Effector memory CD4-positive, alpha-beta T cell (primary cell): ENCODE data around the gene ZNF710.
"Not testable (repeated sequence)": the region's sequence is repeated elsewhere in the genome, so short reads cannot be mapped to it uniquely, and the experiment has no call there.

Experiments used
- DNase-seq, 3 donors: peaks; one replicate each; pipeline ENCODE4 v3.0.0-alpha.2; 2020
- H3K27ac ChIP-seq: 2 replicates; pipeline ENCODE4 v1.7.0; 2013; ENCODE audit warnings: mild to moderate bottlenecking, low read length, moderate library complexity; ENCODE audit not compliant: insufficient read depth, poor library complexity, severe bottlenecking
- H3K27me3 ChIP-seq: replicated peaks from 2 replicates; pipeline ENCODE4 v1.7.0; 2013; ENCODE audit warnings: mild to moderate bottlenecking, low read length; ENCODE audit not compliant: insufficient read depth, control insufficient read depth, poor library complexity, severe bottlenecking
- H3K36me3 ChIP-seq: 2 replicates; pipeline ENCODE4 v1.7.0; 2013; ENCODE audit warnings: mild to moderate bottlenecking, low read length, moderate library complexity; ENCODE audit not compliant: control insufficient read depth, insufficient read depth
- H3K4me1 ChIP-seq: 2 replicates; pipeline ENCODE4 v1.7.0; 2013; ENCODE audit warnings: low read length, mild to moderate bottlenecking; ENCODE audit not compliant: control insufficient read depth, insufficient read depth, poor library complexity, severe bottlenecking
- H3K4me3 ChIP-seq: 2 replicates; pipeline ENCODE4 v1.7.0; 2013; ENCODE audit warnings: low read length, low read depth, mild to moderate bottlenecking; ENCODE audit not compliant: insufficient read depth, poor library complexity, severe bottlenecking
- H3K9me3 ChIP-seq: 2 replicates; pipeline ENCODE4 v1.7.0; 2013; ENCODE audit warnings: mild to moderate bottlenecking, low read length, moderate library complexity; ENCODE audit not compliant: control insufficient read depth

Gene ZNF710

DNA sequence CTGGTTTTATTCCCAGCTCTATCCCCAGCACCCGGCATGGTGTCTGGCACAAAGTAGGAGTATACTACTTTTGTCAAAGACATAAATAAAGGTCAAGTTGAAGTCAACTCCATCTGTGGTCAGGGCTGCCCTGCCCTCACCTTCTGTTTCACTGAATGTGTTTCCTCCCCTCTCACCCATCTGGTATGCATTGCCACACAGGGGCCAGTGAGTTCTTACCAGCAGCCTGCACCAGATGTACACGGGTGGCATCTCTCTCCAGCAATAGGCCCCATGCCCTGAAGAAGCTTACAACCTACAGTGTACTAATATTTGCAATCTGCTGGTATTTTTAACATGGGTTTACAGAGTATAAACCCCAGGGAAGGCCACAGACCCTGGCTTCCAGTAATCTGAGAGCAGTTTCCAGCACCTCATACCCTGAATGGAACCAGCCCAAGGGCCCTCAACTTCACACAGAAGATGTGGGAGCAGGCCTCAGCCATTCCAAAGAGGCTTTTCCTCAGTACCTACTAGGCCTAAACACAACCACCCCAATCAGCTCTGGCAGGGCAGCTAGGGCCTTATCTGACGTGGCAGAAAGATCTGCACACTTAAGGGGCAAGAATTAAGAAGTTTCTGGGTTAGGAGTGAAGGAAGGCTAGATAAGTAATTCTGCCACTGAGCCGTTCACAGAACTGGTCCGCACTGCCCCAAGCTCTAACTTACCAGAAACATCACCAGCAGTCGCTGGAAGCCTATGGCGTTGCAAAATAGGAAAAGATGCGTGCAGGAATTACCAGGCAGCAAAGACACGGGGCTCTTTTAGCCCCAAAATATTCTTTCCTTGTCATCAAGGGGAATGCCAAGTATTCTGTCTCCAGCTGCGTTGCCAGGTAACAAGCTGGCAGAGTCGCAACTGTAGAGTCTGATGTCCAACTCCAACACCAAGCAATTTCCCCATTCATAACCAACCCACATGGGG, 99.0 kb downstream of the ZNF710 start:
- peak overlapping the region; percentile 92 for H3K27ac ChIP-seq
- H3K9me3 ChIP-seq = no peaks in the 10 kb centered on the region
- H3K27me3 ChIP-seq = no peaks in the 10 kb centered on the region
- H3K4me3 ChIP-seq = no peak overlapping the region
- no peak for DNase-seq
- peaks cover 52% of the 10 kb centered on the region for H3K4me1 ChIP-seq
- H3K36me3 ChIP-seq = no peaks in the 10 kb centered on the region

DNA sequence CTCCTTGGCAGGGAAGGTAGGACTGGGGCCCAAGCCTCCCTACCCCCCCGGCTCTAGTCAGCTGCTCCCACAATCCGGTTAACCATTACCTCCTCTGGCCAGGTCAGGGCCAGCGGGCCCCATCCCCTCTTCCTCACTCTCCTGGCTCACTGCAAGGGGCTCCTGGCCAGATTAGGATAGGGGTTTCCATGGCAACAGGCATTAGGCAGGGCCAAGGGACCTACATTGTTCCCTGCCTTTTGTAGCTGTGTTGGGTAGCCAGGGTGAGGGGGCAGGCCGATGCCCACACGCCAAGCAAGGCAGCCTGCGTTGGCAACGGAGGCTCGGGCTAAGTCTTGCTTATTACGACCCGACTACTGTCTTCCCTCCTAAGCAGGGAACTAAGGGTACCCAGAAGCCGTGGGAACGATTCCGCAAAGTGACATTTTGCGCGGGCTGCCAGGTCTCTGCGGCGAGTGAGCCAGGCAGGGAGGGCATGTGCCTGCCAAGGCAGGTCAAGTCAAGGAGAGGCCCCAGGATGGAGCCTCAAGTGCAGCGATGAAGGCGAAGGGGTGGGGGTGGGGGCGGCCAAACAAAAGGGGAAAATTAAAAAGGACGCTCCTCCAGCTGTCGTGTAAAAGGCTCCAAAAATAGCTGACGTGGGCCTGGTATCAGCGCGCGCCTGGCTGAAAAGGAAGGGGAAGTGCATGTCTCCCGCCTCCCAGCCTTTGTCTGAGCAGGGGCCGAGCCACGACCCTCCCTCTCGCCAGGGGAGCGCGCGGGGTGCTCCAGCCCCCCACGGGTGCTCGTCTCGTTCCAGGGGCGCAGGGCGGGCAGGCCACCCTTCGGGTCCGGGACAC, 100.2 kb downstream of the ZNF710 start:
- H3K9me3 ChIP-seq = no peaks in the 10 kb centered on the region
- H3K27ac ChIP-seq = peak overlapping the region; percentile 92
- H3K27me3 ChIP-seq = no peaks in the 10 kb centered on the region
- DNase-seq = no peak
- H3K4me1 ChIP-seq = peaks cover 41% of the 10 kb centered on the region
- no peaks in the 10 kb centered on the region for H3K36me3 ChIP-seq
- peak overlapping the region; percentile 72 for H3K4me3 ChIP-seq

DNA sequence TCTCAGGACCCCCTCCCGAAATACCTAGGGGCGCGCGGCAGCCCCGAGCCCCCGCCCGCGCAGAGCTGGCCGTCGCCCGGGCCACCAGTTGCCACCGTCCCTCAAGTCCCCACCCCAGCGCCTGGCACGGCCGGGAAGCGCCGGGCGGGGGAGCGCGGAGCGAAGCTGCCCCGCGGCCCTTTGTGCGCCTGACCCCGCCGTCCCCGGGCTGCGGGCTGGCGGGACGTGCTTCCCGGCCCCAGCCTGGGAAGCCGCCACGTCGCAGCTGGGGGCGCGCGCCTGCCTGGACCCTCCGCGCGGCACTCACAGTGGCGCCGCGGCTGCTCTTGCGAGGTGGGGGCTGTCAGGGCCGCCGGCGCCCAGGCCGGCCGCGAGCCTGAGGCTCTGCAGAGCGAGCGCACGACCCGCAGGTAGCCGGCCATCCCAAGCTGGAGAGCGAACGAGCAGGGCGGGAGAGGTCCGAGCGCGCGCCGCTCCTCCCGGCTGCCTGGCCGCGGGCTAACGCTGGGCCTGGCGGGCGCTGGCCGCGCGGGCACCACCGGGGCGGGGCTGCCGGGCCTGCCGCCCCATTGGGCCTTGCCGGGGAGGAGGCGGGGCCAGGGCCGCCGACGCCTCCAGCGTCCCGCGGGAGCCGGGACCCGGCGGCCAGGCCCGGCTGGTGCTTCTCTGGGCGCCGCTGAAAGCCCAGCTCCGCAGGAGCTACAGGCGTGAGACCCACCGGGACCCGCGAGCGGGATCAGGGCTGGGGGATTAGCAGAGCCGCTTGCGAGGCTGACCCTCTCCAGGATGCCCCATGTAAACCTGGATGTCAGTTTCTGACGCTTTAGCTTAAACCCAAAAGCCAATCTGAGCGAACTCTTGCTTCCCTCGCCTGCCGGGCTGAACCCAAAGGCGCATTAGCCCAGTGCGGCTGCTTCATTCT, 101.1 kb downstream of the ZNF710 start, which contains the start of gene IDH2:
TSS of gene IDH2 (minus strand) at position 500 of the 922 bp plus-strand sequence. CDS start at position 422, 78 bp downstream.
- no peaks in the 10 kb centered on the region for H3K27me3 ChIP-seq
- H3K9me3 ChIP-seq = no peaks in the 10 kb centered on the region
- peak; percentile 51 to 65 (median 55) for DNase-seq
- H3K4me1 ChIP-seq = peaks cover 36% of the 10 kb centered on the region
- H3K27ac ChIP-seq = peak within 1 kb of the TSS; percentile 92
- peak within 1 kb of the TSS; percentile 72 for H3K4me3 ChIP-seq
- no peaks in the 10 kb centered on the region for H3K36me3 ChIP-seq

DNA sequence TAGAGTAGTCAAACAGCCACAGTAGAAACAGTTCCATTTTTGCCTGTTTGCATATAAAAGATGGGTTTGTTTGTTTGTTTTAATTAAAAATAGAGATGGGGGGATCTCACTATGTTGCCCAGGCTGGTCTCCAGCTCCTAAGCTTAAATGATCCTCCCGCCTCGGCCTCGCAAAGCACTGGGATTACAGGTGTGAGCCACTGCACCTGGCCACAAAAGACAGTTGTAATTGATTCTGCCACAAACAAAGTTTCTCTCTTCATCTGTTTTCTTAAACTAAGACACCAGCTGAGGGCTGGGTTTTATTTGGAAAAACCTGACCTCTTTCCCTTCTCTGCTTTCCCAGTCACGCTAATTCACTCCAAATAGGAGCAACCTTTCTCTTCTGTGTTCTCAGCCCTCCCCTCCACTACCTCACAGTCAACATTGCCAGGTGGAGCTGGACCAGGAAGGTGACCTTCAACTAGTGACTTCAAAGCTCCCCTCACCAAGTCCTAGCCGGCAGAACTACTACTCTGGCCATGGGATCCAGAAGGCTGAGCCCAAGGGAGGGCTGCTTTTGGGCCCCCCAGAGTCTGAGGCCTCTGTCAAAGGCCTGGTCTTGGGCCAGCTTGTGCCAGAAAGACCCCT, 102.7 kb downstream of the ZNF710 start:
- Histone ChIP-seq H3K36me3 (no peaks in the 10 kb centered on the region), H3K9me3 (no peaks in the 10 kb centered on the region), H3K27me3 (no peaks in the 10 kb centered on the region), H3K4me1 (peaks cover 26% of the 10 kb centered on the region), H3K27ac (no peak overlapping the region), H3K4me3 (no peak overlapping the region)
- DNase-seq = no peak

DNA sequence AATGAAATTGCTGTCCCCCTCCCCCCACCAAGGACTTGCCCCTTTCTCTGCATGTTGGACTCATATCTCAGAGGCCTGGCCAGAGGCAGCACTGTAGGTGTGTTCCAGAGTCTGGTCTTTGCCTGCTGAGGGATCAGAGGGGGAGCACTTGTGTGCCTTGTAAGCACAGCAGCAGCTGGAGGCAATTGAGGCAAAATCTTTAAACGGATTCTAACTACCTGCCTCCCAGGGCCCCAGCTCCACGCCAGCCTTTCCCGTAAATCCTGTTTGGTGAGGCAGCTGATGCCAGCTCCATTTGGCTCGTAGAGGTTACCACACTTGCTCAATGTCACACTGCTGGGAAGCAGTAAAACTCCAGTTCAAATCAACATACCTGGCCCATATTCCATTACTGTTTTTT, 103.4 kb downstream of the ZNF710 start:
- Histone ChIP-seq H3K9me3 (no peaks in the 10 kb centered on the region), H3K4me1 (peaks cover 22% of the 10 kb centered on the region), H3K4me3 (no peak overlapping the region)

DNA sequence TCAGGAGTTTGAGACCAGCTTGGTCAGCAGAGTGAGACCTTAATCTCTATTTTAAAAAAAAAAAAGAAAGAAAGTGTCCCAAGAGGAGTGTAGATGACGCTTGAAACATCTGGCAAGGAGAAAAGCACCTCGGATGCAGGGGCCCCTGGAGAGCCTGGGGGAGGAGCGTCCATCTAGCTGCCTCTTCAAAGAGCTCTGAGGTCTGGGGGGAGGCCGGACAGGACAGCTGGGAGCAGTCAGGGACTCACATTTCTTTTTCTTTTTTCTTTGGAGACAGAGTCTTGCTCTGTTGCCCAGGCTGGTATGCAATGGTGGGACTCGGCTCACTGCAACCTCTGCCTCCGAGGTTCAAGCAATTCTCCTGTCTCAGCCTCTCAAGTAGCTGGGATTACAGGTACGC, 104.4 kb downstream of the ZNF710 start:
- DNase-seq = no peak
- no peaks in the 10 kb centered on the region for H3K27me3 ChIP-seq
- H3K36me3 ChIP-seq = no peaks in the 10 kb centered on the region
- H3K4me3 ChIP-seq = no peak overlapping the region
- H3K4me1 ChIP-seq = peaks cover 13% of the 10 kb centered on the region
- H3K9me3 ChIP-seq = no peaks in the 10 kb centered on the region
- H3K27ac ChIP-seq = no peak overlapping the region

More for the DNA sequence above, 103.4 kb downstream of the ZNF710 start:
- no peak for DNase-seq
- no peaks in the 10 kb centered on the region for H3K36me3 ChIP-seq
- H3K27ac ChIP-seq = no peak overlapping the region
- H3K27me3 ChIP-seq = no peaks in the 10 kb centered on the region

DNA sequence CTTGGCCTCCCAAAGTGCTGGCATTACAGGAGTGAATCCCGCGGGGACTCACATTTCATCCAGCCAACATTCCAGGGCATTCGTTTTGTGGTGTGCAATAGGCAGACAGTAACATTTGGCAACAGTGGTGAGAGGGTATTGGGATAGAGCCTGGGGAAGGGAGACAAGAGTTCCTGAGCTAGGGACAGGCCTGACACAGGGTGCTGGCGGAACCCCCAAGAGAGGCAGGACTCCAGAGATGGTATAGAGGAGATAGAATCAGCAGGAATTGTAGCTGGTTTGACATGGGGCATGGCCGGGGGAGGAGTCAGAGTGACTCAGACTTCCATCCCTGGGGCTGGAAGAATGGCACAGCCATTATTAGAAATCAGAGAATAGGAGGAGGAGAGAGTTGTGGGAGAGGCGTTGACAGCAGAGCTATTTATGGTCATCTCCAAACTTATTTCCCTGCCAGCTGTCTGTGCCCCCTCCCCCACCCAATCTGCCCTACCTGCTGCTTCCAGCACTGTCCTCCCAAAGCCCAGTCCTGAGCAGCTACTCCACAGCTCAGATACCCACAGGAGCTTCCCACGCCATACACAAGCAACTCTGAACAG, 105.5 kb downstream of the ZNF710 start:
- Histone ChIP-seq H3K9me3 (no peaks in the 10 kb centered on the region), H3K36me3 (no peaks in the 10 kb centered on the region), H3K4me1 (peaks cover 3% of the 10 kb centered on the region), H3K27me3 (no peaks in the 10 kb centered on the region), H3K27ac (no peak overlapping the region), H3K4me3 (no peak overlapping the region)
- no peak for DNase-seq

DNA sequence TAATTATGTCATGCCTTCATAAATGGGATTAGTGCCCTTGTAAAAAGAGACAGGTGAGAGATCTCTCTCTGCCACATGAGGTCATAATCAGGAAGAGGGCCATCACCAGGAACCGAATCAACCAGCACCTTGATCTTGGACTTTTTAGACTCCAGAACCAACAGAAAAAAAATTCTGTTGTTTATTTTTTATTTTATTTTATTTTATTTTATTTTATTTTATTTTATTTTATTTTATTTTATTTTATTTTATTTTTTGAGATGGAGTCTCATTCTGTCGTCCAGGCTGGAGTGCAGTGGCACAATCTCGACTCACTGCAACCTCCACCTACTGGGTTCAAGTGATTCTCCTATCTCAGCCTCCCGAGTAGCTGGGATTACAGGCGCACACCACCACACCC, 106.9 kb downstream of the ZNF710 start:
- not testable (repeated sequence) for H3K4me1 ChIP-seq, H3K4me3 ChIP-seq, H3K9me3 ChIP-seq

More for the DNA sequence above, 106.9 kb downstream of the ZNF710 start:
- H3K36me3 ChIP-seq, H3K27ac ChIP-seq, H3K27me3 ChIP-seq, DNase-seq: not testable (repeated sequence)
